Ishikawa (cell line): ENCODE results near the gene MRTFA.
A peak's percentile ranks its signal among the peaks of the same experiment; 100 is the strongest.

Source experiments
- CEBPB ChIP-seq: IDR thresholded peaks from 2 replicates; pipeline ENCODE4 v1.6.1; 2012
- CREB1 ChIP-seq: IDR thresholded peaks from 2 replicates; pipeline ENCODE4 v1.6.1; 2012; ENCODE audit warnings: low read depth
- EGR1 ChIP-seq: IDR thresholded peaks from 2 replicates; pipeline ENCODE4 v1.6.1; 2012
- EP300 ChIP-seq: IDR thresholded peaks from 2 replicates; pipeline ENCODE4 v1.6.1; 2012; ENCODE audit warnings: borderline replicate concordance
- FOXM1 ChIP-seq: IDR thresholded peaks from 2 replicates; pipeline ENCODE4 v1.6.1; 2012; ENCODE audit warnings: low read depth, borderline replicate concordance
- MAX ChIP-seq: IDR thresholded peaks from 2 replicates; pipeline ENCODE4 v1.6.1; 2012
- NFIC ChIP-seq: IDR thresholded peaks from 2 replicates; pipeline ENCODE4 v1.6.1; 2012
- RAD21 ChIP-seq: IDR thresholded peaks from 2 replicates; pipeline ENCODE4 v1.6.1; 2012; ENCODE audit warnings: low read depth
- TAF1 ChIP-seq: IDR thresholded peaks from 2 replicates; pipeline ENCODE4 v1.6.1; 2012; ENCODE audit warnings: low read depth, mild to moderate bottlenecking
- TCF12 ChIP-seq: IDR thresholded peaks from 2 replicates; pipeline ENCODE4 v1.6.1; 2012; ENCODE audit warnings: low read depth
- TEAD4 ChIP-seq: IDR thresholded peaks from 2 replicates; pipeline ENCODE4 v1.6.1; 2012
- USF1 ChIP-seq: IDR thresholded peaks from 2 replicates; pipeline ENCODE4 v1.6.1; 2012
- YY1 ChIP-seq: IDR thresholded peaks from 2 replicates; pipeline ENCODE4 v1.6.1; 2012; ENCODE audit warnings: low read depth
- ZBTB7A ChIP-seq: IDR thresholded peaks from 2 replicates; pipeline ENCODE4 v1.6.1; 2012; ENCODE audit warnings: low read depth
- TF ChIP-seq, protein P1 (sequence below): IDR thresholded peaks from 2 replicates; pipeline ENCODE4 v1.6.1; 2012; ENCODE audit warnings: low read depth, mild to moderate bottlenecking

Gene MRTFA

DNA sequence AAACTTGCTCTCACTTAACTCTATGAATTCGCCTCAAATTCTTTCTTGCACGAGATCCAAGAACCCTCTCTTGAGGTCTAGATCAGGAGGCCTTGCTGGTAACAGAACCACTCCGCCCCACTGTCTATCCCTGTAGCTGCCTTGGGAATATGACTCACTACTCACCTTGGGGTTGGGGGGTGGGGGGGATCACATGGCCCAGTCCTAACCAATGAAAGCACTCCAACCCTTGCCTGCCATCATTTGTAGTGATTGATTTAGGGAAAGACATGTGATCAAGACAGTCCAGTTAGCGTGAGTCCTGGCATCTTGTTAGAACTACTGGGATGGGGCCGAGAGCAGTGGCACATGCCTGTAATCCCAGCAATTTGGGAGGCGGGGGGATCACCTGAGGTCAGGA is 4.8 kb upstream of the MRTFA start:
- TF ChIP-seq TAF1 (no peak), USF1 (peak; percentile 90), EGR1 (no peak), YY1 (no peak)

- TF ChIP-seq, protein P1, sequence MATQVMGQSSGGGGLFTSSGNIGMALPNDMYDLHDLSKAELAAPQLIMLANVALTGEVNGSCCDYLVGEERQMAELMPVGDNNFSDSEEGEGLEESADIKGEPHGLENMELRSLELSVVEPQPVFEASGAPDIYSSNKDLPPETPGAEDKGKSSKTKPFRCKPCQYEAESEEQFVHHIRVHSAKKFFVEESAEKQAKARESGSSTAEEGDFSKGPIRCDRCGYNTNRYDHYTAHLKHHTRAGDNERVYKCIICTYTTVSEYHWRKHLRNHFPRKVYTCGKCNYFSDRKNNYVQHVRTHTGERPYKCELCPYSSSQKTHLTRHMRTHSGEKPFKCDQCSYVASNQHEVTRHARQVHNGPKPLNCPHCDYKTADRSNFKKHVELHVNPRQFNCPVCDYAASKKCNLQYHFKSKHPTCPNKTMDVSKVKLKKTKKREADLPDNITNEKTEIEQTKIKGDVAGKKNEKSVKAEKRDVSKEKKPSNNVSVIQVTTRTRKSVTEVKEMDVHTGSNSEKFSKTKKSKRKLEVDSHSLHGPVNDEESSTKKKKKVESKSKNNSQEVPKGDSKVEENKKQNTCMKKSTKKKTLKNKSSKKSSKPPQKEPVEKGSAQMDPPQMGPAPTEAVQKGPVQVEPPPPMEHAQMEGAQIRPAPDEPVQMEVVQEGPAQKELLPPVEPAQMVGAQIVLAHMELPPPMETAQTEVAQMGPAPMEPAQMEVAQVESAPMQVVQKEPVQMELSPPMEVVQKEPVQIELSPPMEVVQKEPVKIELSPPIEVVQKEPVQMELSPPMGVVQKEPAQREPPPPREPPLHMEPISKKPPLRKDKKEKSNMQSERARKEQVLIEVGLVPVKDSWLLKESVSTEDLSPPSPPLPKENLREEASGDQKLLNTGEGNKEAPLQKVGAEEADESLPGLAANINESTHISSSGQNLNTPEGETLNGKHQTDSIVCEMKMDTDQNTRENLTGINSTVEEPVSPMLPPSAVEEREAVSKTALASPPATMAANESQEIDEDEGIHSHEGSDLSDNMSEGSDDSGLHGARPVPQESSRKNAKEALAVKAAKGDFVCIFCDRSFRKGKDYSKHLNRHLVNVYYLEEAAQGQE = no peak
- TF ChIP-seq RAD21 (no peak), NFIC (no peak)
These were observed 1.7 kb upstream of the MRTFA start for GRCh38 chr22:40638261-40638660.

DNA sequence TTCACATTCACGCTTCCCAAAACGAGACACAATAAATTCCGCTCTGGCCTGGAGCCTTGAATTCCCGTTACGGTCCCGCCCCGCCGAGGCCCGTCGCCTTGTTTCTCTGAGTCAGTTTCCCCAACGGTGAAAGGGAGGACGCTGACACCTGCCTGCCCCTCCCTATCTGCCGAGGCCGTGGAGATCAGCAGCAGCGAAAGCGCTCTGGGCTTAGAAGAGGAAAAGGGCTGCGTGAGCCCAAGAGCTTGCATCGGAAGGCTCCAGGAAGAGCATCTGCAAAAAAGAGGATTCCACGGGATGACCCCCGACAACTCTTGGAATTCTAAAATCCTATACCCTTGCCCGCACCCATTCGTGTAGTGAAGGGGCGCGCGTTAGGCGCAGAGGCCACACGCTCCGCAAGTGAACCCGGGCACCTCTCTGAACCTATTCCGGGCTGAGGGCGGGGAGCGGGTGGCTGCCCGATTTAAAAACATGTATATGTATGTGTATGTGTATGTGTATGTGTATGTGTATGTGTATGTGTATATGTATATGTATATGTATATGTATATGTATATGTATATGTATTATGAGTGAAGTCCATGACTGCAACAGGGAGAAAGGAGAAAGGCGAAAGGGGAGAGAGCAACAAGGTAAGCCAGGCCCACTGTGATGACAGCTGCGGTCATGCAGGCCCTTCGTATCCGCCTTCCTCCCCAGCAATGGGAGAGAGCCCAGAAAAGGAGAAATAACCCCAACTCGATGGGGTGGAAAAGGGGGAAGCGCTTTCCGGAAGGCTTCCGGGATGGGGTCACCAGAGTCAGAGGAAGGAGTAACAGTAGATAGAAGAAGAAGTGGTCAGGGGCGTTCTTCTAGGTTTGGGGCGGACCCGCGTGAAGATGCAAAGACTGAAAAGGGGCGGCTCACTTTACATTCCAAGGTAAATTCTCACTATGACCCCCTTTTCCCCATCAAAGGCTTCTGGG is 948 bp upstream of the MRTFA start:
- no peak; the same call in 1 of the 2 replicates for TF ChIP-seq TEAD4
- TF ChIP-seq EGR1 = no peak
- no peak for TF ChIP-seq CREB1
- no peak for TF ChIP-seq USF1
- 0 out of 2 replicates have a peak, but pooled peaks have one; percentile 5 for TF ChIP-seq MAX

DNA sequence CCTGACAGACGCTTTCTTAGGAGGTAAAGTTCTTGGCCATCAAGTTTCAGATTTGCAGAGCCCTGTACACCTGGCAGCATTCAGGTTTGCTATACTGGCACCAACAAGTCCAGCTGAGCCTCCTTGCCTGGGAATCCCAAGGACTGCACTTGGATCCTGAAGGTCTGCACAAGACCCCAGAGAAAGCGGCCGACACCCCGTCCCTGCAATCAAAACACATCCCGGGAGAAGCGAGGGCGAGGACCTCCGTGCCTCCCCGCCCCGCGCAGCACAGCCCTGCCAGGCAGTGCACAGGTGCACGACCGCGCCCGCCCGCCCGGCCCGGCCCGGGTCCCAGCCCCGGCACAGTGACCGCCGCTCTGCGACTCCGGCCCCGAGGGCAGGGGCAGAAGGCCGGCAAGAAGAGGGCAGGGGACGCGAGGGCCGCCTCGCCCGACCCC is 559 bp downstream of the MRTFA start:
- TF ChIP-seq TCF12 (no peak), EGR1 (0 out of 2 replicates have a peak, but pooled peaks have one; percentile 25), TEAD4 (no peak), EP300 (no peak), ZBTB7A (peak; percentile 83; the same call in 1 of the 2 replicates)

GRCh38 chr22:40635043-40635939 is 1.2 kb downstream of the MRTFA start:
- no peak for TF ChIP-seq CREB1
- TF ChIP-seq, protein P1 = no peak
- no peak for TF ChIP-seq TAF1

- no peak for TF ChIP-seq CEBPB
- no peak for TF ChIP-seq CREB1
- no peak for TF ChIP-seq MAX
- no peak for TF ChIP-seq TAF1
- TF ChIP-seq RAD21 = no peak
- TF ChIP-seq ZBTB7A = no peak
- no peak for TF ChIP-seq TEAD4
- TF ChIP-seq TCF12 = no peak
- no peak for TF ChIP-seq NFIC
- TF ChIP-seq EGR1 = no peak
- TF ChIP-seq FOXM1 = no peak
- TF ChIP-seq, protein P1 = no peak
- no peak for TF ChIP-seq YY1
- no peak for TF ChIP-seq EP300
- no peak for TF ChIP-seq USF1
These were observed 2.2 kb downstream of the MRTFA start for GRCh38 chr22:40634119-40634903.
